ENCODE results near the gene USP54. TPM values are rescaled to one million over a fixed set of nuclear protein-coding genes. Genes with fewer than 3 reads are reported as not detected.
"Not testable (repeated sequence)": the region's sequence is repeated elsewhere in the genome, so short reads cannot be mapped to it uniquely, and the experiment has no call there.

USP54 gene
- total RNA-seq, 4 donors from 2014 or later: 17.8 to 37.4 (median 32.7) TPM

DNA sequence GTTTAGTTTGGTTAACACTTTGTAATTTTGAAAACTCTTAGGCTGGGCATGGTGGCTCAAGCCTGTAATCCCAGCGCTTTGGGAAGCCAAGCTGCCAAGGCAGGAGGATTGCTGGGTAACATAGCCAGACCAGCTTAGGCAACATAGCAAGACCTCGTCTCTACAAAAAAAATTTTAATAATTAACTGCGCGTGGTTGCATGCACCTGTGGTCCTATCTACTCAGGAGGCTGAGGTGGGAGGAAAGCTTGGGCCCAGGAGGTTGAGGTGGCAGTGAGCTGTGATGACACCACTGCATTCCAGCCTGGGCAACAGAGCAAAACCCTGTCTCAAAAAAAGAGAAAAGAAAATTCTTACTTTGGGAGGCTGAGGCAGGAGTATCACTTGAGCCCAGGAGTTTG lies 31.9 kb upstream of the USP54 start:
- Histone ChIP-seq H3K27ac (no peak overlapping the region), H3K36me3 (no peaks in the 10 kb centered on the region), H3K4me3 (no peak overlapping the region), H3K4me1 (peaks cover 7 to 26% (median 13%) of the 10 kb centered on the region in 3 donors), H3K9me3 (no peaks in the 10 kb centered on the region), H3K27me3 (no peaks in the 10 kb centered on the region)
- no peak for DNase-seq
- 91 to 93% methylated on average over 4 of the region's 4 CpGs for WGBS, 2 donors
- intact Hi-C loops (cut with DNase I): no loop called here
- TF ChIP-seq, protein P1, sequence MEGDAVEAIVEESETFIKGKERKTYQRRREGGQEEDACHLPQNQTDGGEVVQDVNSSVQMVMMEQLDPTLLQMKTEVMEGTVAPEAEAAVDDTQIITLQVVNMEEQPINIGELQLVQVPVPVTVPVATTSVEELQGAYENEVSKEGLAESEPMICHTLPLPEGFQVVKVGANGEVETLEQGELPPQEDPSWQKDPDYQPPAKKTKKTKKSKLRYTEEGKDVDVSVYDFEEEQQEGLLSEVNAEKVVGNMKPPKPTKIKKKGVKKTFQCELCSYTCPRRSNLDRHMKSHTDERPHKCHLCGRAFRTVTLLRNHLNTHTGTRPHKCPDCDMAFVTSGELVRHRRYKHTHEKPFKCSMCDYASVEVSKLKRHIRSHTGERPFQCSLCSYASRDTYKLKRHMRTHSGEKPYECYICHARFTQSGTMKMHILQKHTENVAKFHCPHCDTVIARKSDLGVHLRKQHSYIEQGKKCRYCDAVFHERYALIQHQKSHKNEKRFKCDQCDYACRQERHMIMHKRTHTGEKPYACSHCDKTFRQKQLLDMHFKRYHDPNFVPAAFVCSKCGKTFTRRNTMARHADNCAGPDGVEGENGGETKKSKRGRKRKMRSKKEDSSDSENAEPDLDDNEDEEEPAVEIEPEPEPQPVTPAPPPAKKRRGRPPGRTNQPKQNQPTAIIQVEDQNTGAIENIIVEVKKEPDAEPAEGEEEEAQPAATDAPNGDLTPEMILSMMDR (IDR thresholded peaks at IDR 0.05): no peak
- TF ChIP-seq POLR2A (IDR thresholded peaks at IDR 0.05): no peak

DNA sequence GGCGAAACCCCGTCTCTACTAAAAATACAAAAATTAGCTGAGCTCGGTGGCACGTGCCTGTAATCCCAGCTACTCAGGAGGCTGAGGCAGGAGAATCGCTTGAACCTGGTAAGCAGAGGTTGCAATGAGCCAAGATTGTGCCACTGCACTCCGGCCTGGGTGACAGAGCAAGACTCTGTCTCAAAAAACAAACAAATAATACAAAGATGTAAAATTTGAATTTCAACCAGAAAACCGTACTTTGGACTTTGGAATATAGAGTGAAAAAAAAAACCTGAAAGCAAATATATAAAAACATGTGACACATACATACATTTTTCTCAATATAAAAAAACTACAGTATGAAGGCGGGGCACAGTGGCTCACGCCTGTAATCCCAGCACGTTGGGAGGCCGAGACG lies 29.8 kb upstream of the USP54 start:
- H3K4me3 ChIP-seq; H3K36me3 ChIP-seq; DNase-seq; H3K27ac ChIP-seq; H3K4me1 ChIP-seq; H3K9me3 ChIP-seq; H3K27me3 ChIP-seq; intact Hi-C loops (cut with DNase I): not testable (repeated sequence)
- WGBS, 2 donors: 86 to 94% methylated on average over 8 to 12 of the region's 12 CpGs

DNA sequence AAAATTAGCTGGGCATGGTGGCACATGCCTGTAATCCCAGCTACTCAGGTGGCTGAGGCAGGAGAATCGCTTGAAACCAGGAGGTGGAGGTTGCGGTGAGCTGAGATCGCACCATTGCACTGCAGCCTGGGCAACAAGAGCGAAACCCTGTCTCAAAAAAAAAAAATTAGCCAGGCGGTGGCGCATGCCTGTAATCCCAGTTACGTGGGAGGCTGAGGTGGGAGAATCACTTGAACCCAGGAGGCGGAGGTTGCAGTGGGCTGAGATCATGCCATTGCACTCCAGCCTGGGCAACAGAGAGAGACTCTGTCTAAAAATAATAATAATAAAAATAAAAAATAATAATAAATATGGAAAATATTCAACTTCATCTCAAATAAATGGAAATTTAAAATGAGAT lies 26.0 kb upstream of the USP54 start:
- H3K4me3 ChIP-seq; H3K4me1 ChIP-seq; DNase-seq; intact Hi-C loops (cut with DNase I); H3K9me3 ChIP-seq; H3K27ac ChIP-seq; H3K27me3 ChIP-seq; H3K36me3 ChIP-seq: not testable (repeated sequence)
- WGBS, 2 donors: 94 to 98% methylated on average over 8 of the region's 8 CpGs

DNA sequence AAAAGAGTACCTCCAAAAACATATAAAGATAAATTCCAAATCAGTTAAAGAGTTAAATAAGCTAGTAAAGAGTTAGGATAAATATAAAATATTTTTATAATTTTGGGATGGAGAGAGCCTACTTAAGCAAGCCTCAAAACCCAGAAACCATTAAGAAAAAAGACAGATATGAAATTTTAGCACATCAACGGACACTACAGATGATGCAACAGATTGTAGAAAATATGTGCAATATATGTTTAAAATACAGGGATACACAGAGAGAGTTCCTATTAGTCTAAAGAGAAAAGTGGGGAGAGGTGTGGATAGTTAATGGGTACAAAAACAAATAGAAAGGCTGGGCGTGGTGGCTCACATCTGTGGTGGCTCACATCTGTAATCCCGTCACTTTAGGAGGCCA lies 23.6 kb upstream of the USP54 start:
- intact Hi-C loops (cut with DNase I): no loop called here
- no peak for DNase-seq
- Histone ChIP-seq H3K36me3 (peaks cover 0 to 8% (median 0%) of the 10 kb centered on the region in 3 donors), H3K27me3 (no peaks in the 10 kb centered on the region), H3K9me3 (no peaks in the 10 kb centered on the region), H3K4me1 (no peaks in the 10 kb centered on the region), H3K4me3 (no peak overlapping the region), H3K27ac (no peak overlapping the region)
- WGBS, 2 donors: 83 to 86% methylated on average over 3 of the region's 3 CpGs
- TF ChIP-seq, protein P1 (IDR thresholded peaks at IDR 0.05): no peak
- TF ChIP-seq POLR2A (IDR thresholded peaks at IDR 0.05): no peak

DNA sequence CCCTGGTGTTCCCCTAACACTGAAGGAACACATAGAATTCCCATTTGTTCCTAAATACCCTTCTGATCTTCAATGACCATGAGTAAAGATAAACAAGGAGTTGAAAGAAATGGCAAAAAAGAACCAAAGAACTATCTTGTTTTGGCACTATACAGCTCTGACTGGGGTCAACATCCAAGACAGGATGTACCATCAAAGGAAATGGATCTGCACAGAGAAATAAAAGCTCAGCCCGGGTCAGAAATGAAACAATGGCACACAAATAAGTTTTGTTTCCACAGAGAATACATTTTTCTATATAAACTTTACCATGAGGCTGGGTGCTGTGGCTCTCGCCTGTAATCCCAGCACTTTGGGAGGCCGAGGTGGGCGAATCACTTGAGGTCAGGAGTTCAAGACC lies 18.0 kb upstream of the USP54 start:
- H3K4me1 ChIP-seq: no peaks in the 10 kb centered on the region
- intact Hi-C loops (cut with DNase I): no loop called here
- no peaks in the 10 kb centered on the region for H3K9me3 ChIP-seq
- no peaks in the 10 kb centered on the region for H3K27me3 ChIP-seq
- no peak for DNase-seq
- peaks cover 0 to 15% (median 0%) of the 10 kb centered on the region in 3 donors for H3K36me3 ChIP-seq
- H3K4me3 ChIP-seq: no peak overlapping the region
- TF ChIP-seq POLR2A (IDR thresholded peaks at IDR 0.05): no peak
- TF ChIP-seq, protein P1 (IDR thresholded peaks at IDR 0.05): no peak
- 88 to 93% methylated on average over 4 of the region's 4 CpGs for WGBS, 2 donors
- H3K27ac ChIP-seq: no peak overlapping the region

DNA sequence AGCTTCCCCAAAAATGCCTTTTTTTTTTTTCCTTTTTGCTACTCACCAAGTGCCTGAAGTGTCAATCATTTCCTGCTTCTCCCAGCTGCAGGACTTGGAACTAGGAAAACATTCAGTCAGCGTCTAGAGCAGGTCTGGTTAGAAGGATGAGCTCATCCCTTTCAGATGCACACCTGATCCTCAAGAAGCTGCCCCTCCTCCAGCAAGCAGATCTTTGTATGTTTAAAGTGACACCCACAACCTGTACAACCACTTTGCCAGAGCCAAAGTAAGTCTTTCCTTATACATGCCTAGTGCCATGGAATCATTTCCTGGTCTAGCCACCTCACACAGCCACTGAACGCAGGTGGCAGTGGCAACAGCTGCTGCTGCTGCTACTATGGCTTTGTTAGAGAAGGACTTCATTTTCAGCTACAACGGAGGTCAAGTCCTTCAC lies 10.4 kb upstream of the USP54 start:
- Histone ChIP-seq H3K9me3 (no peaks in the 10 kb centered on the region), H3K4me3 (peak overlapping the region in 2 of 4 donors; percentile 13 to 20), H3K36me3 (peaks cover 0 to 7% (median 0%) of the 10 kb centered on the region in 3 donors), H3K4me1 (peaks cover 0 to 24% (median 5%) of the 10 kb centered on the region in 3 donors), H3K27ac (peak overlapping the region; percentile 65 to 84 (median 74)), H3K27me3 (no peaks in the 10 kb centered on the region)
- 30 to 31% methylated on average over 2 to 3 of the region's 3 CpGs for WGBS, 2 donors
- DNase-seq: no peak
- intact Hi-C loops (cut with DNase I): no loop called here
- TF ChIP-seq, protein P1 (IDR thresholded peaks at IDR 0.05): no peak
- TF ChIP-seq POLR2A (IDR thresholded peaks at IDR 0.05): no peak

Data from esophagus squamous epithelium (tissue), 5 donors.